GM12892 (cell line): ENCODE results near the gene PDHA2.

Experiments used
- POLR2A ChIP-seq: IDR thresholded peaks from 2 replicates; pipeline ENCODE4 v1.6.1; 2011; ENCODE audit warnings: low read depth, low read length, control low read depth
- POLR2AphosphoS5 ChIP-seq: IDR thresholded peaks from 2 replicates; pipeline ENCODE4 v1.6.1; 2011; ENCODE audit warnings: low read depth, low read length, control low read depth
- TAF1 ChIP-seq: IDR thresholded peaks from 2 replicates; pipeline ENCODE4 v1.6.1; 2011; ENCODE audit warnings: low read depth, mild to moderate bottlenecking, control low read depth, low read length, borderline replicate concordance

GRCh38 chr4:95869961-95870500 lies 30.1 kb downstream of the PDHA2 start:
- TF ChIP-seq POLR2A (no peak), POLR2AphosphoS5 (no peak), TAF1 (no peak)
